HG03139 (cell line): ENCODE data around the gene MXRA7.
"Not testable (repeated sequence)": the region's sequence is repeated elsewhere in the genome, so short reads cannot be mapped to it uniquely, and the experiment has no call there.

Source experiments
- ATAC-seq: cut with Tn5 transposase; IDR thresholded peaks from one replicate; pipeline ENCODE4 v1.9.1; 2021; ENCODE audit not compliant: unreplicated experiment

MXRA7 gene

DNA sequence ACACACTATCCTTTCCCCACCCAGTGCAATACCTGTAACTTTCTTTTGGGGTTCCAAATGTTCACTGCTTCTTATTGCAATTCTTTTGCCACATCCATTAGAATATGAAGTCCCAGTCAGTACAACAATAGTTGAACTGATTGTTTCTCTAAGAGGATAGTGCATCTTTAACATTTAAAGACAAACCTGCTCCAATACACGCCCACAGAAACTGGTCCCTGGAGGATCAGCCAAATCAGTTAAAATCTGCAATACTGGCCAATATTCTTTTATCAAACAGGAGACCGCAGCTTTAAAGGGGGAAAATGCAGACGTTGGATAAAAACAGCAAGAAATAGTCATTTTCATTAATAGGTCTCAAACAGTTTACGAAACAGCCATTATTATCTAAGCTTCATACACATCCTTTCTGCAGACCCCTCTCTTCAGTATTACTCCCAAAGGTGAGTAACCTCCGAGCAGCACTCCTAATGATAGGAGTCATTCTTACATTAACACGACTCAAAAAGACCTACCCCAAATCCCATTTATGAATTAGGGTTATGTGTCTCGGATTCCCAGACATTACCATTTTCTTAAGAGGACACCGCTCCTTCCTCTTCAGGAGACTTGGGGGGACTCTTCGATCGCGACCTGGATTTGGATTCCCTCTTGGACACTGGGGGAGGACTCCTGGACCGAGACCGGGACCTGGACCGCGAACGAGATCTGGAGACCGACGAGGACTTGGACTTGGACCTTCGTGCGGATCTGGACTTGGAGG is 25.0 kb upstream of the MXRA7 start:
- no peak for ATAC-seq

DNA sequence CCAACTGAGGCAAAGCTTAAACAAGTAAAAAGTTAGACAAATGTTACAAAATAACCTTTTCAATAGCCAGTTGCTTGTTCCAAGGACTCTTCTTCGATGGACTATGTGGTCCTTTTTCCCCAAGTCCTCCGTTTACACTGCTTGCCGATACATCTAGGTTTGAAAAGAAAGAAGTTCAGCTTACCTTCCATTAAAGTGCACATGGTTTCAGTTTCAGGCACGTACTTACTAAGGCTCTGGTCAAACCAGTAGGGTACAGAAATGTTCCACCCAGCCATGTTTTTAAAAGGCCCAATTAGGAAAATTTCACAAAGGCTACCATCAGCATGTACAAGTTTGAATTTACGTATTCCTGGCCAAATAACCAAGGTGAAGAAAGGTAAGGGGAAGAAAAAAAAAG is 24.2 kb upstream of the MXRA7 start:
- no peak for ATAC-seq

DNA sequence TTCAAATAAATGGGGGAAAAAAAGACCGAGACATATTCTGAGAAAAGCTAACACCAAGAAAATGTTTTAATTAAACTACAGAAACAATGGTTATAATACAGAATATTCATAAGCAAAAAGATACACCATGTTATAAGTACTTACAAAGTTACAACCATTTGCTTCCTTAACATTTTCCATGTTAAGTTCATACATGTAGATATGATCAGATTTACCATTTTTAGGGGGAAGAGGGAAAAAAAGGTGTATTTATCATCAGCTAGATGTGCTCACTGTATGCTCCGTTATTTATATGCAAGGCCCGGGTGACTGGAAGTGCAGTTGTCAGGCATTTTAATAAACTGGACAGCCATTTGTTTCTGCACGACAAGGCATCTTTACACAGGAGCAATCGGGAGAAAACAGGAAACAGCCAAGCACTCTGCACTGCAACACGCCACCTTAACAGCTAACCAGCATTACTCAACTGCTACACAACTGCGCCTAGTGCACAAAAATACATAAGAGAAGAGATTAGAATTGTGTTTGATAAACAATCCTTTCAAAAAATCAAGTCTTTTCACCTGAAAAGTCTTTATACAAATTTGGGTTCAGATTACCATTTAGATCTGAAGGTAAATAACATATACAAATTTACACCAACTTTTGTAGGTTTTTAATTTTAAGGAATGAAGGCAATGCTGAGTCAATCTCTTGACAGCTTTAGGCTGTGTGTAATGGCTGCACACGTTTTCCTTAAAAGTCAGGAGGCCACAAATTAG is 23.5 kb upstream of the MXRA7 start:
- ATAC-seq, result no peak

DNA sequence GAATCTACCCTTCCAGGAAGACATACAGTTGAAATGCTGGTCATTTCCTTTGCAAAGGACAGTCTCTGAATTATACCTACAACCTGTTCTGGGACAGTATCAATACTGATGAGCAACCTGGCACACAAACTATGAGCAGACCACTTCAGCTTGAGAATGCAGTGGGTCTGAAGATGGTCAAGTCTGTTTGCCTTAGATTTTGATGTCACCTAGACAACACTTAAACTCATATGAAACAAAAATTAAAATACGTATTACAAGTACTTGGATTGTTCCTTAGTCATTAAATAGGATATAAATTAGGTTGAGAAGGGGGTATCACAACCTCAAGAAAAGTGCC is 22.8 kb upstream of the MXRA7 start:
- ATAC-seq, result no peak

DNA sequence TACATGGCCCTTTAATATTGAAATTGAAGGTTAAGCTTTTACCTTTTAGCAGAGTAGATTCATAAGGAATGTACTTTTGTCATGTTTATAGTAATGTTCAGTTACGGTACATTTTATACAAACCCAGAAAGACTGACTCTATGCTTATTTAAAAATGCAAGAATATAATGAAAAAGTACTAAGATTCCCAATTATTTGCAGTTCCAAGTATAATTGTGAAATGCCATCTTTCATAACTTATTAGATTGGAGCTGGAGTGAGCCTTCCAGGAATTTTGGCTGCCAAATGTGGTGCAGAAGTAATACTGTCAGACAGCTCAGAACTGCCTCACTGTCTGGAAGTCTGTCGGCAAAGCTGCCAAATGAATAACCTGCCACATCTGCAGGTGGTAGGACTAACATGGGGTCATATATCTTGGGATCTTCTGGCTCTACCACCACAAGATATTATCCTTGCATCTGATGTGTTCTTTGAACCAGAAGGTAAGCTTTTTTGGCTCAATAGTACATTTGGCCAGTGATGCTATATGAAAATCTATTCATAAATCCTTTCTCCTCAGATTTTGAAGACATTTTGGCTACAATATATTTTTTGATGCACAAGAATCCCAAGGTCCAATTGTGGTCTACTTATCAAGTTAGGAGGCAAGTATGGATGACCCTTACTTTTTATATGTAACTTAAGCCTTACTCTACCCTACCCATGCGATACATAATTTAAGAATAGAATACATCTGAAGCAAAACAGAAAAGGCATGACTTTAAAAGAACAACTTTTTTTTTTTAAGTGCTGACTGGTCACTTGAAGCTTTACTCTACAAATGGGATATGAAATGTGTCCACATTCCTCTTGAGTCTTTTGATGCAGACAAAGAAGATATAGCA is 22.2 kb upstream of the MXRA7 start:
- ATAC-seq, result no peak

DNA sequence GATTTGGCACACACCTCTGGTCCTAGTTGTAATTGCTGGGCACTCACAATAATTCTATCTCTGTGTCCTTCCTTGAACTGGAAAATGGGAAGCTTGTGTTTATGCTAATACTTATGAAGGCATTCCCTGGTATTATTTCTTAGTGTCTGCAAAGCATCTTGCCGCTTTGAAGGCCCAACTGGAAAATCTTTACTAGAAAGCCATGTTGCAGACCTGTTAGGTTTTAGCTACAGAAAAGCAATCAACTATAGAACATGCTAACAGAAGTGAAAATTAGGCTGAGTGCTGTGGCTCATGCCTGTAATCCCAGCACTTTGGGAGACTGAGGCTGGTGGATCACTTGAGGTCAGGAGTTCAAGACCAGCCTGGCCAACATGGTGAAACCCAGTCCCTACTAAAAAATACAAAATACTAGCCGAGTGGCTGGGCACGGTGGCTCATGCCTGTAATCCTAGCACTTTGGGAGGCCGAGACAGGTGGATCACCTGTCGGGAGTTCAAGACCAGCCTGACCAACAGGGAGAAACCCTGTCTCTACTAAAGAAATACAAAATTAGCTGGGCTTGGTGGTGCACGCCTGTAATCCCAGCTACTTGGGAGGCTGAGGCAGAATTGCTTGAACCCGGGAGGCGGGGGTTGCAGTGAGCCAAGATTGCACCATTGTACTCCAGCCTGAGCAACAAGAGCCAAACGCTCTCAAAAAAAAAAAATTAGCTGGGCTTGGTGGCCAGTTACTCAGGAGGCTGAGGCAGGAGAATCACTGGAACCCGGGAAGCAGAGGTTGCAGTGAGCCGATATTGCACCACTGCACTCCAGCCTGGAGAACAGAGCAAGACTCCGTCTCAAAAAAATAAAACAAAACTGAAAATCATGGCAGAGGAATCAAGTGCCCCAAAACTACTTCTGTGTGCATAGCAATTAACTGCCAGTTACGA is 21.3 kb upstream of the MXRA7 start:
- ATAC-seq, result not testable (repeated sequence)

DNA sequence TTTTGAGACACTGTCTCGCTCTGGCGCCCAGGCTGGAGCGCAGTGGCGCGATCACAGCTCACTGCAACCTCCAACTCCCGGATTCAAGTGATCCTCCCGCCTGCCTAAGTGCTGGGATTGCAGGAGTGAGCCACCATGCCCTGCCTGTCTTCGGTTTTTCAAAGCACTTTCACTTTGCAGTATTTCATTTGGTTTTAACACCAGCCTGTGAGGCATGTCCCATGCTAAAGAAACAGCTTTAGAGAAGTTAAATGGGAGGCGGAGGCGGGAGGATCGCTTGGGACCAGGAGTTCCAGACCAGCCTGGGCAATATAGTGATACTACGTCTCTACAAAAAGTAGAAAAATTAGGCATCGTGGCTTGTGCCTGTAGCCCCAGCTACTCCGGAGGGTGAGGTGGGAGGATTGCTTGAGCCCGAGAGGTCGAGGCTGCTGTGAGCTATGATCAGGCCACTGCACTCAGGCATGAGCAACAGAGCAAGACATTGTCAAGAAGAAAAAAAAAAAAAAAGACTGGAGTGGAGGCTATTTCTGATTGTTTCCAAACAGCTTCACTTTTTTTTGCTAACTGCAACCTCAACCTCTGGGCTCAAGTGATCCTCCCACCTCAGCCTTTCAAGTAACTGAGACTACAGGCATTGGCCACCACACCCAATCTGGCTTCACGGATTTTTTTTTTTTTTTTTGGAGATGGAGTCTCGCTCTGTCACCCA is 17.1 kb upstream of the MXRA7 start:
- ATAC-seq, result no peak

DNA sequence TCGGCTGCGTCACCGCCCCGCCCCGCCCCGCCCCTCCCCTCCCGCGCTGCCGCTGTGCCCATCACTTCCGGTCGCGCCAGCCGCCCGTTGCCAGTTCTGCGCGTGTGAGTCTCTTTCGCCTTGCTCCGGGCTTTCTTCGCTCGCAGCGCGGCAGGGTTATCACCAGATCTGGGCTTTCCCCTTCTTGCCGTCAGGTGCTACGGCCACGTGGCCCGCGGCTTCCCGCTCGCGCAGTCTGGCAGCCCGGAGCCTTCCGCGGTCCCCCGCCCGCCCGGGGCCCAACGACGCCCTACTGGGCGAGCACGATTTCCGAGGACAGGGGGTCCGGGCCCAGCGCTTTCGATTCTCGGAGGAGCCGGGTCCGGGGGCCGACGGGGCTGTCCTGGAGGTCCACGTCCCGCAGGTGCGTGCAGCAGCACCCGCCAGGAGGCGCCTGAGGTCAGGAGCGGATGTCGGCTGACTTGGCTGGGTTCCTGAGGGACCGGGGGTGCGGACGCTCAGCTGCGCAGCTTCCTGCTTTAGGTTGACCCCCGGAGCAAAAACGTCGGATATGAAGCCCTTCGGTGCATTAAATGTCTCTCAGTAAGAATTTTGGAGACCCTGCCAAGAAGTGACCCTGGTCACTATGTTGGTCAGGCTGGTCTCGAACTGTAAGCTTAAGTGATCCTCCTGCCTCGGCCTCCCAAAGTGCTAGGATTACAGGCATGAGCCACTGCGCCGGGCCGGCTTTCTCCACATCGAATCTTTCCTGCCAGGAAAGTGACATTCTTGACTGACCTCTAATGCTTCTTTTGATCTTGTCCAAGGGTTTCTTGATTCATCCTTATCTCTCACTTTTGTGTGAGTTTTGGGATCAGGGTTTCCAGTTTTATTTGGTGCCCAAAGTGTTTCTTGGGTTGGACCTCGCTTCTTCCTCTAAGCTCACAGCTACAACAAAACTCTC is 16.3 kb upstream of the MXRA7 start, which contains the start of gene METTL23:
Gene METTL23 (plus strand): TSS at position 64 of the 943 bp plus-strand sequence. CDS start 2,872 bp downstream, outside the sequence.
- peak; percentile 48 for ATAC-seq

DNA sequence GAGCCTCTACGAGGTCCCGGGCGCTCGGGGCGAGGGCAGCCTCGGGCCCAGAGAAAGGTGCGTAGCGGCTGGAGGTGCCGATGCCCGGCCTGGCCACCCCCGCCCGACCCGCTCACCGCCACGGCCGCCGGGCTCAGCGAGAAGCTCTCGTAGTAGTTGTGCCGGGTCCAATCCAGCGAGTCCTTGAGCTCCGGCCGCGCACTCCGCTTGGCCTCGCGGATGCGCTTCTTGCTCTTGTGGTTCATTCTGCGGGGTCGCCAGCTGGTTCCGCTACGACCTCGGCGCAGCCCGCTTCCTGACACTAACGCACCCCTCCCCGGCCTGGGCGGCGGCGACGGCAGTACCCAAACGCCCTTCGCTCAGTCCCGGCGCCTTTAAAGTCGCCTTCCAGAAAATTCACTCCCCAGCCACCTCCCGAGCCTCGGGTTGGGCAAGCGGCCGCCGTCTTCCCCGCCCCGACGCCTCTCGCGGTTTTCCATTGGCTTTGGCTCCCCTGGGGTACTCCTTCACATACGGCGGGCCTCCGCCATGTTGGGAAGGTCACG is 15.5 kb upstream of the MXRA7 start, which contains the start of gene JMJD6:
Gene JMJD6 (minus strand): TSS at position 376 of the 545 bp plus-strand sequence. CDS start 131 bp downstream, at position 245.
- ATAC-seq, result peak; percentile 71

DNA sequence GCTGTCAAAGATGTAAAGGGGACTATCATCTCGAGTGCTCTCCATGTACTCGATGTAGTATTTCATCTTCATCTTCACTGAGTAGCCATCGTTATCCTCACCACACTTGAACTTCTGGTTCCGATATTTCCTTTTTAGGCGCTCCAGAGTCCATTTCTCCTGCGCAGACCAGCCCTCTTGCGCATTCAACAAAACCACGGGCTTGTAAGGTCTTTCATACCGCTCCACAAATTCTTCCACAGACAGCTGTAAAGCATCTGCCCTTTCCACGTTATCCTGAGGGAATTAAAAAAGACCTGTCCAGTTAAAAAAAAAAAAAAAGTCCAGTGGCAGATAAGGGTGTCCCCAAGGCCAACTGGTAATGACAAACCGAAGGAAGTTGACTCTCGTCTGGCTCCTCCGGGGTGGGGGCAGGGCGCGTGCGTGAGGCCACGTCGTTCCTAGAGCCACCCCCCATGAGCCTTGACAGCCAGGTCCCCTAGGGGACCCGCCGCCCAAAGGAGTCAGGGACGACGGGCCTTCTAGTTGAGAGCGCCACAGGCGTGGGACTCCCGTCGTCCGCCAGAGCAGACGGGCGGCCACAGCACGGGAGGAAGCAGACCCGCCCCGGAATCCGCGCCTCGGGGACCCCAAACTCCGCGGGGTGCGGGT is 14.9 kb upstream of the MXRA7 start:
- ATAC-seq, result peak; percentile 14

DNA sequence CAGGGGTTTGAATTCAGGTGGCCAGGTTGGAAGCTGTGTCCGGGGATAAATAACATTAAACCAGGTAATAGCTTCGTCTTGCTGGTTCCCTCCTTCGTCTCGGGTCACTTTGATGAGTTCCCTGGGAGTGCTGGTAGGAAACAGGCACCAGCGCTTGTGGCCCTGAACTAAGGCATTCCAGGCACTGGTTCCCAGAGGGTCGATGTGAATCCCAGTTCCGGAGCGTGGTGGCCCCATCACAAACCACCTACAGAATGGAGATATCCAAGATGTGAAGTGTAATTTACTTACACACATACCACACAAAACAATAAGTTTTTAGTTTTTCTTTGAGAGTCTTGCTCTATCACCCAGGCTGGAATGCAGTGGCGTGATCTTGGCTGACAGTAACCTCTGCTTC is 13.0 kb upstream of the MXRA7 start:
- ATAC-seq, result no peak

DNA sequence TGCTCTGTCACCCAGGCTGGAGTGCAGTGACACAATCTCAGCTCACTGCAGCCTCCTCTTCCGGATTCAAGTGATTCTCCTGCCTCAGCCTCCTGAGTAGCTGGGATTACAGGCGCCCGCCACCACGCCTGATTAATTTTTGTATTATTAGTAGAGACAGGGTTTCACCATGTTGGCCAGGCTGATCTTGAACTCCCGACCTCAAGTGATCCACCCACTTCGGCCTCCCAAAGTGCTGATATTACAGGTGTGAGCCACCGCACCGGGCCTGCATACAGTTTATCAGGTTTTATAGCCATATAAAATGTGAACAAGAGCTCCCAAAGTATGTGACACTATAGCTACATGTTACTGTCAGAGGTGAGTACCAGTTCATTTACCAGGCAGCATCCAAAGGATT is 12.2 kb upstream of the MXRA7 start:
- not testable (repeated sequence) for ATAC-seq

DNA sequence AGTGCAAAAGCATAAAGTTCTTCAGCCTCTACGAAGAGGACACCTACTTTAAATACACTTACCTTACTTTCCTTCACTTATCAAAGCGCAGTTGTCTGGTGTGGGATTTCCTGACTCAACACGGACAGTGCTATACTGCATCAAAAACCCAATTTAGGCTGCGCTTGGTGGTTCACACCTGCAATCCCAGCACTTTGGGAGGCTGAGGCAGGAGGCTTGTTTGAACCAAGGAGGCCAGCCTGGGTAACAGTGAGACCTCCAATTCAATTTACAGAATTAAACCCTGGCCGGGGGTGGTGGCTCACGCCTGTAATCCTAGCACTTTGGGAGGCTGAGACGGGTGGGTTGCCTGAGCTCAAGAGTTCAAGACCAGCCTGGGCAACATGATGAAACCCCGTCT is 11.5 kb upstream of the MXRA7 start:
- ATAC-seq, result no peak

DNA sequence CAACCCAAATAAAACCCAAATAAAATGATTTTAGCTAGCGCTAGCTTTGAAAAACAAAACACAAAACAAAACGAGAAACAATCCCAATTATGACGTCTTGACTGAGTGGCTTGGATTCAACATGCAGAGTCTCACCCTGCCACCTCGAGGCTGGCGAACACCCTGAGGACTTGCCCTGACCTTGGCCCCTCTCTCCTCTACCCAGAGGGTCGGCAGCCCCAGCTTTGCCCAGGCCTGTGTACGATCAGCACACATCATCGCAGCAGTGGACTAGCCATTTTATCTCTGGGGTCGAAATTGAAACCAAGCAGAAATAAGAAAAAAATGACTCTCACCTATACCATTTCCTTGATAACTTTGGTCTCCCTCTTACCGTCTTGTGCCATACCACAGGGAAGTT is 10.7 kb upstream of the MXRA7 start:
- no peak for ATAC-seq

DNA sequence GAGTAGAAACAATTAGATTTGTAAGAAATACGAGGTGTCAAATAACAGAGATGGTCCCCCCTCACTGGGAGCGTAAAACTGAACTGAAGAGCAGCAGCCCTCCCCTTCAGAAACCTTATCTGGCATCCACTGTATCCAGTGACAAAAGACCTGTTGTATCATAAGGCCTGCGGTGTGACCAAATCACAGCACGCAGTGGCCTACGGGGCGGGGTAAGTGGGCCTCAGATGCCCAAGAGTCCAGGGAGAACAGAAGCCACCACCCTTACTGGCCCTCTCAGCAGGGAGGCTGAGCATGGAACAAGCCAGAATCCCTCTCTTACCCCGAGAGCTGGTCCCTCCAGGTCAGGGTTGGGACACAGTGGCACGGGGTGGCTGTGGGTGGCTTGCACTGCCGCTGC is 10.2 kb upstream of the MXRA7 start:
- no peak for ATAC-seq

DNA sequence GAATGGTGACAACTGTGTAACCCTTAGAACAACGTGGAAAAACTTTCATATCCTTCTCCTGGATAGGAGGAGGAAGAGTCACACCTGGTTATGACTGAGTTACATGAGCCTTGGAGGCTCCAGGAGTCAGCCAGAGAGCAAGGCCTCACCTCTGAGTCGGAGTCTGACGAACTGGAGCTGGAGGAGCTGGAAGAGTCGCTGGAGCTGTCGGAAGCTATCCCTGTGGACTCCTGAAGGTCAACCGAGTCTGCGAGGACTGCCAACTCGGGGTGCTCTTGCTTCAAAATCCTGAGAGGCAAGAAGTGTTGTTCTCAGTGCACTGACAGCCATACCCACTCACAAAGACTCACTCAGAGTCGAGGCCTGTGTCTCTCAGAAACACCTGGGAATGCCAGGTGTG is 9.4 kb upstream of the MXRA7 start:
- no peak for ATAC-seq

DNA sequence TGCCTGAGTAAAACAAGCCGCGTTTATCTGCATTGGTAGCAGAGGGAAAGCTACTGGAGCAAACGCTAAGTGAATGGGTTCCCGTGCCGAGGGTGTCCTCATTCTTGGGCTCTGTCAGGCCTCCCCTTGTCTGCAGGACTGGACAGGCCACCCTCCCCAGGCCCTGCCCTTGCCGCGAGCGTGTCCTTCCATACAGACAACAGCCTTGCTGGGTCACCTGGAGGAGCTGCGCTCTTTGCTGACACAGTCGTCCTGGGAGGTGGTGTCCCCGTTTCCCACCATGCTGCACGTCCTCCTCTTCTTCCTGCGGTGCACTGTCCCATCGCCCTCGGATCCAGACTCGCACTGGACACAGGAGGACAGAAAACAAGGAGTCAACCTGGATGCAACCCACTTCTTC is 7.8 kb upstream of the MXRA7 start:
- ATAC-seq, result no peak

DNA sequence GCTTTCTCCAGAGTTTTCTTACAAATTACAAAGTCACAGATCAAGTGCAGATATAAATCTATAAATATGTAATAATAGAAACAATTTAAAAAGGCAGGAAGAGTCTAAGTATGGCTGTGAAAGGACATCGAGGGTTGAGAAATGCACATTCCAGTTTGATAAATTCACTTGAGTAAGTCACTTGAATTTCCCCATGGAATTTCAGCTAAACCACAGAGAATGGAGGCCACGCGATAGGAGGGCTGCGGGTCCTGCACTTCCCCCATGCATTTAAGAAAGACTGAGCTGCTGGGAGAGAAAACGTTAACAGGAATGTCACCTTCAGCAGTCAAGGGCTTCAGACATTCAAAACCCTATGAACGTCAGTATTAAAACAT is 6.1 kb upstream of the MXRA7 start:
- ATAC-seq, result no peak
